ENCODE data around the gene ZNF615. TPM values are rescaled to one million over a fixed set of nuclear protein-coding genes. Genes with fewer than 3 reads are reported as not detected.

Gene ZNF615
- 9.0 and 10.4 TPM in 2 replicates for total RNA-seq

GRCh38 chr19:52007806-52008557 lies at the start of gene ZNF615:
Gene ZNF615, minus strand, starts transcription at chr19:52008211. Its CDS starts 4,500 bp downstream, at chr19:52003711.

DNA sequence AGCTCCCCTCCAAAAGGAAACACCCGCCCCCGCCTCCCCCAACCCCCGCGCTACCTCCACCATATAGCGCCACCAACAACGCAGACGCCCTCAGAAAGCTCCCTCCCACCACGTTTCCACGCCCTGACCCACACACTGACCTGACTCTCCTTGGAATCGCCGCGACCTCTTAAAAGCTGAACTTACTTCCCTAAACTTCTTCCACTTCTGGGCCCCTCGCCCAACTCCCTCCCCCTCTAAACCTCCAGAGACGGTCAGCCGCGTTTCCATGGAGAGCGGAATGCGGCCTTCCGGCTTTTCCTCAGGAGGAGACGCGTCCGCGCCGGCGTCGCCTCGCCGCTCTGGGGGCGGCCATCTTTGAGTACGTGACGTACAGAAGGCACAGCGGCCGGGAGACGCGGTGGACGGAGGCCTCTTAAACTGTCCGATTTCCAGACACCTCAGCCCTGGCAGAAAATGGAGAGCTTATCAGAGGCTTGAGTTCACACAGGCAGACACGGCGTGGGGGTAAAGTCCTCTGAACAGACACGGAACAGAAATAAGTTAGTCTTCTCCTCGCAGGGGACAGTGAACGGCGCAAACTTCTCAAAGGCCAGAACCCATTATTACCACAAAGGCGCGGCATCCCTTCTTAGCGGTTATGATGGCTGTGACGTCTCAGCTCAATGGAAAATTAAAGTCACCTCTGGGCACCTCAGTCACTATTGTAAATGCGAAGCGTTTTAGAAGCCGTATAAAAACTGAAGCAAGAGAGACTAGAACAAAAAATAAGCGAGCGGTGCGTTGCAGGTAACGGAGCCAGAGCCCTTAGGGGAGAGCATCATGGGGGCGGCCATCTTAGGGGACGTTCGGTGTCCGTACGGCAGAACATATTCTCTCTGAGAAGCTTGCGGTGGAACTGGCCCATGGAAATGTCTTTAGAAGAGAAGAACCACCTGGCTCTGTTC lies 40.8 kb upstream of the ZNF615 start, which contains the start of gene ZNF432:
ZNF432 (minus strand) TSS at position 284 of the 947 bp plus-strand sequence. CDS start 1,970 bp downstream, outside the sequence.

GRCh38 chr19:52028027-52028779 lies 20.2 kb upstream of the ZNF615 start, which contains the start of gene ZNF614:
Gene ZNF614, minus strand, starts transcription at chr19:52028379. Its CDS starts 2,634 bp downstream, at chr19:52025745.

DNA sequence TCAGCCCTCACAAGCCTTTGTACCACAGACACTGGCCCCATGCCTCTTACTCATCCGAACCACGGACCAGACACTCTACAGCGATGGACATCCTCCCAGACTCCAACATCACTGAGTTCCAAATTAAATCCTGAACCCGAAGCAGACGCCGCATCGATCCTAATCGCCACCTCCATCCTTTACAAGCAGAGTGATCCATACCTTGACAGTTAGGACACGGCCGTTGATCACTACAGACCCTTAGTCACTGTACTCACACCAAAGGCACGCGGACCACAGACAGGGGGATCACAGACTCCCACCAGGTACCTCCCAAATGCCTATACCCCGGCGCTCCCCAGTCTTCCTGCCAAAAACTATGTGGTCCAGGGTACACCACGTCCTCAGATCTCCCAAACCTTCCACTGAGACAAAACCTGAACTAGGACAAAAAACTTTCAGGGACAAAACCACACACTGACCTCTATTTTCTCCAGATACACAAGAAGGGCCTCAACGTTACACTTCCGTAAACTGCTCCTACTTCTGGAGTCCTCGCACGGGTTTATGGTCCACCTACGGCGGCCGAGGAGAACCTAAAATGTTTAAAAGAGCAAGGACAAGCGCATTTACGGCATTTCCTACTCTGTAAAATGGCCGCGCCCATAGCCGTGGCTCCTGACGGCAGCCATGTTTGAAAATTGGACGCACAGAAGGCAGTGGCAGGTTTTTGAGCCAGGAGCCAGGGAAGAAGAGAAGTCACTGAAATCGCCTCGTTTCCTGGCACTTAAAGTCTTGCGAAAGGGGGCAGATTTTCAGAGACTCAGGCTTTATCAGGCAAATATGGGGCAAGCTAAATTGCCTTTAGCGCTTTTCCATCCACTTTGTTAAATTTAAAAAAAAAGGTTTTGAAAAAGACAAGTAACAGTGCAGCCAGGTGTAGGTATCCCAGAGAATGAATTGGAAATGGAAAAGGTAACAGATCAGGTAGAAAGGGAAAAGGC lies 21.4 kb downstream of the ZNF615 start, which contains the start of gene ZNF350:
ZNF350 (minus strand) TSS at position 532 of the 983 bp plus-strand sequence. CDS start 12,480 bp downstream, outside the sequence.

Other genes starting within 250 kb of the ZNF615 start
- 0.44 TPM in 1 of 2 replicates, not detected in the other for gene FPR2, start 247.0 kb downstream of the ZNF615 start, total RNA-seq
- gene FPR3, start 213.1 kb downstream of the ZNF615 start, total RNA-seq: 0.44 TPM in 1 of 2 replicates, not detected in the other
- gene ZNF577, start 120.3 kb downstream of the ZNF615 start, total RNA-seq: 9.6 and 25.3 TPM in 2 replicates
- 3.0 and 6.8 TPM in 2 replicates for gene ZNF649, start 103.2 kb downstream of the ZNF615 start, total RNA-seq
- gene ZNF613, start 80.7 kb downstream of the ZNF615 start, total RNA-seq: 1.7 and 2.9 TPM in 2 replicates
- gene ZNF350, start 21.4 kb downstream of the ZNF615 start, total RNA-seq: 7.3 and 8.5 TPM in 2 replicates
- gene ZNF614, start 20.2 kb upstream of the ZNF615 start, total RNA-seq: 7.2 and 8.1 TPM in 2 replicates
- gene ZNF432, start 40.6 kb upstream of the ZNF615 start, total RNA-seq: 2.8 and 7.2 TPM in 2 replicates
- 10.5 and 18.7 TPM in 2 replicates for gene ZNF841, start 87.6 kb upstream of the ZNF615 start, total RNA-seq
- 7.1 and 11.5 TPM in 2 replicates for gene ZNF616, start 131.7 kb upstream of the ZNF615 start, total RNA-seq
- 10.4 and 12.8 TPM in 2 replicates for gene ZNF836, start 163.4 kb upstream of the ZNF615 start, total RNA-seq
- 223 and 229 TPM in 2 replicates for gene PPP2R1A, start 181.8 kb upstream of the ZNF615 start, total RNA-seq